Endothelial cell of umbilical vein (primary cell): ENCODE results near the gene ZNF804A. TPM values are rescaled to one million over a fixed set of nuclear protein-coding genes. Genes with fewer than 3 reads are reported as not detected.

Experiments
- BruUV-seq: library from RNA; stranded (reverse); fragments of 400-500 nt; replicated peaks from 2 replicates; lab custom pipeline; 2021; lab: Mats Ljungman, UMichigan
- CTCF ChIA-PET: fragments of 300-600, 350-600 bp; sonication (Branson Sonifier 250); formaldehyde crosslinking; loops from one replicate; lab custom pipeline; 2021; ENCODE audit warnings: antibody characterized with exemption, inconsistent platforms; lab: Charles Lee
- POLR2A ChIA-PET: fragments of 300-600, 350-600 bp; sonication (Branson Sonifier 250); formaldehyde crosslinking; loops from one replicate; lab custom pipeline; 2021; ENCODE audit warnings: antibody characterized with exemption, inconsistent platforms; lab: Charles Lee
- DNase-seq: peaks from one replicate; pipeline ENCODE4 v3.0.0-alpha.2; 2011; ENCODE audit warnings: low read depth, low spot score
- FAIRE-seq: peaks from 2 replicates; lab custom pipeline; 2011; peaks lifted over from hg19 to GRCh38; lab: Jason Lieb, UNC
- H2AFZ ChIP-seq: 2 replicates; pipeline ENCODE4 v1.6.0; 2012; ENCODE audit warnings: low read depth, low read length, control low read depth, inconsistent platforms
- H3K27ac ChIP-seq: 2 replicates; pipeline ENCODE4 v1.5.1; 2011; ENCODE audit warnings: low read depth, mild to moderate bottlenecking, control low read depth, low read length, moderate library complexity; ENCODE audit not compliant: insufficient read depth
- H3K27me3 ChIP-seq, 2 experiments: 2 replicates each; pipeline versions ENCODE4 v1.6.0 to v1.6.1; 2011; ENCODE audit warnings: low read length in 2 of 2, mixed read lengths in 1 of 2; ENCODE audit not compliant: control insufficient read depth in 2 of 2, insufficient read depth in 2 of 2
- H3K36me3 ChIP-seq, 2 experiments: 2 replicates in 1 of 2; 3 replicates in 1 of 2; pipeline ENCODE4 v1.5.1; 2011; ENCODE audit warnings: low read length in 2 of 2, mild to moderate bottlenecking in 1 of 2, moderate library complexity in 1 of 2; ENCODE audit not compliant: control insufficient read depth in 2 of 2, insufficient read depth in 2 of 2; ENCODE audit errors: extremely low read depth in 1 of 2
- H3K4me1 ChIP-seq: 3 replicates; pipeline ENCODE4 v1.5.1; 2011; ENCODE audit warnings: mild to moderate bottlenecking, low read length; ENCODE audit not compliant: control insufficient read depth, insufficient read depth; ENCODE audit errors: extremely low read depth
- H3K4me2 ChIP-seq: 2 replicates; pipeline ENCODE4 v1.6.1; 2011; ENCODE audit warnings: low read length, control low read depth, mixed read lengths; ENCODE audit not compliant: insufficient read depth
- H3K4me3 ChIP-seq, 3 experiments: fragments of 200-600 bp in 1 of 3; sonication (generic), shearing (Covaris generic) in 1 of 3; replicated peaks in 1 of 3; 2 replicates each; pipeline ENCODE4 v1.5.1; 2011 to 2016; ENCODE audit warnings: control low read depth in 3 of 3, low read length in 3 of 3, mild to moderate bottlenecking in 2 of 3, inconsistent platforms in 1 of 3, low read depth in 1 of 3, moderate library complexity in 1 of 3; ENCODE audit not compliant: insufficient read depth in 1 of 3
- H3K79me2 ChIP-seq: 2 replicates; pipeline ENCODE4 v1.6.0; 2012; ENCODE audit warnings: low read length, inconsistent platforms; ENCODE audit not compliant: control insufficient read depth, insufficient read depth
- H3K9ac ChIP-seq: replicated peaks from 2 replicates; pipeline ENCODE3; 2011; ENCODE audit warnings: low read length, control low read depth; ENCODE audit not compliant: insufficient read depth; ENCODE audit errors: extremely low read depth
- H3K9me1 ChIP-seq: replicated peaks from 3 replicates; pipeline ENCODE4 v1.6.0; 2011; ENCODE audit warnings: mild to moderate bottlenecking, low read length; ENCODE audit not compliant: control insufficient read depth, insufficient read depth; ENCODE audit errors: extremely low read depth
- H3K9me3 ChIP-seq: replicated peaks from 2 replicates; pipeline ENCODE4 v1.5.1; 2012; ENCODE audit warnings: low read length, inconsistent platforms; ENCODE audit not compliant: control insufficient read depth, insufficient read depth
- H4K20me1 ChIP-seq: replicated peaks from 2 replicates; pipeline ENCODE3; 2011; ENCODE audit warnings: mild to moderate bottlenecking, low read length; ENCODE audit not compliant: control insufficient read depth, insufficient read depth; ENCODE audit errors: extremely low read depth
- CTCF ChIP-seq, 2 donors: IDR thresholded peaks; 1 replicate in 1 of 2; 2 replicates in 1 of 2; pipeline ENCODE4 v1.5.1; 2011; ENCODE audit warnings: low read length in 2 of 2, mild to moderate bottlenecking in 2 of 2, moderate library complexity in 2 of 2, control low read depth in 1 of 2, inconsistent platforms in 1 of 2, low read depth in 1 of 2; ENCODE audit not compliant: insufficient read depth in 1 of 2; ENCODE audit errors: extremely low read depth in 1 of 2
- EZH2 ChIP-seq: IDR thresholded peaks from 2 replicates; pipeline ENCODE4 v1.6.1; 2012; ENCODE audit warnings: borderline replicate concordance, low read depth, mild to moderate bottlenecking, moderate library complexity, low read length, inconsistent platforms; ENCODE audit not compliant: severe bottlenecking
- FOS ChIP-seq: IDR thresholded peaks from 2 replicates; pipeline ENCODE4 v1.6.1; 2011; ENCODE audit warnings: mild to moderate bottlenecking, low read length, moderate library complexity, borderline replicate concordance; ENCODE audit not compliant: insufficient read depth
- GATA2 ChIP-seq: IDR thresholded peaks from 2 replicates; pipeline ENCODE4 v1.7.0; 2011; ENCODE audit warnings: low read depth, mild to moderate bottlenecking, moderate library complexity, mixed read lengths, low read length; ENCODE audit not compliant: insufficient read length, insufficient read depth
- JUN ChIP-seq: IDR thresholded peaks from 2 replicates; pipeline ENCODE4 v1.6.1; 2011; ENCODE audit warnings: borderline replicate concordance, low read depth; ENCODE audit not compliant: insufficient read length, insufficient read depth
- MAX ChIP-seq: IDR thresholded peaks from 2 replicates; pipeline ENCODE4 v1.6.1; 2011; ENCODE audit not compliant: insufficient read depth, insufficient read length
- MYC ChIP-seq: IDR thresholded peaks from one replicate; pipeline ENCODE4 v1.6.1; 2011; ENCODE audit warnings: mild to moderate bottlenecking, low read depth, low read length
- POLR2A ChIP-seq: IDR thresholded peaks from 2 replicates; pipeline ENCODE4 v1.6.1; 2012; ENCODE audit warnings: low read depth, mild to moderate bottlenecking, control low read depth, low read length
- POLR2AphosphoS5 ChIP-seq: IDR thresholded peaks from 2 replicates; pipeline ENCODE4 v1.6.1; 2012; ENCODE audit warnings: low read depth, mild to moderate bottlenecking, control low read depth, low read length, moderate library complexity; ENCODE audit not compliant: insufficient read depth
- dilution Hi-C: fragments of 300-500 bp; cut with MboI; formaldehyde crosslinking; loops from one replicate; pipeline ENCODE4 v1.15.0; 2019; ENCODE audit warnings: low sequenced_read_pairs; ENCODE audit not compliant: extremely low pct_ligation_motif_present
- intact Hi-C: fragments of 100-400 bp; cut with micrococcal nuclease; formaldehyde crosslinking; loops from one replicate; pipeline ENCODE4 v1.10.0; 2022
- polyA plus RNA-seq, 4 experiments: library from polyadenylated mRNA; depleted of rRNA in 3 of 4; stranded (reverse) in 3 of 4; unstranded in 1 of 4; fragments of >200 nt; gene quantifications; 2 replicates each; pipeline versions ENCODE4 v1.2.1 to v1.2.3, GENCODE V29; 2011 to 2012; ENCODE audit warnings: missing spikeins in 1 of 4
- total RNA-seq: library from RNA; stranded (reverse); gene quantifications from 2 replicates; pipeline ENCODE4 v1.2.3, GENCODE V29; 2021

The ZNF804A gene
- total and polyA plus RNA-seq, 2 donors (not counting 3 experiments of a cell fraction or from before 2014, with no cell fraction given) = 0.22 TPM; not detected in 1

GRCh38 chr2:184860744-184861143 lies 262.4 kb downstream of the ZNF804A start:
- dilution Hi-C loops = no loop called here
- Histone ChIP-seq H3K4me3 (no peak overlapping the region), H3K9me3 (no peaks in the 10 kb centered on the region), H4K20me1 (no peaks in the 10 kb centered on the region), H3K9me1 (no peaks in the 10 kb centered on the region), H3K36me3 (no peaks in the 10 kb centered on the region), H3K4me2 (no peak overlapping the region), H2AFZ (no peak overlapping the region), H3K79me2 (no peaks in the 10 kb centered on the region), H3K27me3 (no peaks in the 10 kb centered on the region), H3K9ac (no peak overlapping the region), H3K4me1 (no peaks in the 10 kb centered on the region), H3K27ac (no peak overlapping the region)
- BruUV-seq = no TSS peak
- ChIA-PET CTCF (no interaction called here), POLR2A (no interaction called here)
- FAIRE-seq = no peak
- no peak for DNase-seq
- TF ChIP-seq JUN (no peak), POLR2AphosphoS5 (no peak), MAX (no peak), GATA2 (no peak)
- intact Hi-C loops = no loop called here

GRCh38 chr2:184875212-184875611 lies 276.9 kb downstream of the ZNF804A start:
- Histone ChIP-seq H3K79me2 (no peaks in the 10 kb centered on the region), H4K20me1 (no peaks in the 10 kb centered on the region), H2AFZ (no peak overlapping the region), H3K36me3 (no peaks in the 10 kb centered on the region), H3K9me3 (no peaks in the 10 kb centered on the region), H3K9me1 (no peaks in the 10 kb centered on the region), H3K27ac (no peak overlapping the region), H3K27me3 (no peaks in the 10 kb centered on the region), H3K4me3 (no peak overlapping the region), H3K9ac (no peak overlapping the region), H3K4me2 (no peak overlapping the region), H3K4me1 (no peaks in the 10 kb centered on the region)
- FAIRE-seq (no peak), DNase-seq (no peak)
- CTCF ChIA-PET = no interaction called here
- dilution Hi-C loops (no loop called here), intact Hi-C loops (no loop called here)
- BruUV-seq = no TSS peak
- POLR2A ChIA-PET = no interaction called here
- TF ChIP-seq CTCF (IDR thresholded peaks at IDR 0.05; ENCODE audit: extremely low read depth in 1 of 2, insufficient read depth in 1 of 2, low read depth in 1 of 2, low read length in 2 of 2) (no peak), FOS (no peak), GATA2 (no peak), JUN (no peak), POLR2A (no peak), MYC (no peak), MAX (no peak), EZH2 (no peak), POLR2AphosphoS5 (no peak)
